Dermis blood vessel endothelial cell (primary cell): ENCODE results near the gene DNAJC28. TPM values are rescaled to one million over a fixed set of nuclear protein-coding genes. Genes with fewer than 3 reads are reported as not detected.
"Not testable (repeated sequence)": the region's sequence is repeated elsewhere in the genome, so short reads cannot be mapped to it uniquely, and the experiment has no call there.

Experiments
- DNase-seq: peaks from one replicate; pipeline ENCODE4 v3.0.0; 2010
- total RNA-seq: library from RNA; depleted of rRNA; stranded (reverse); fragments of >200 nt; gene quantifications from 2 replicates; pipeline ENCODE4 v1.2.3, GENCODE V29; 2014

Gene DNAJC28
- total RNA-seq, 1 donor from 2014 or later, result 2.6 TPM

DNA sequence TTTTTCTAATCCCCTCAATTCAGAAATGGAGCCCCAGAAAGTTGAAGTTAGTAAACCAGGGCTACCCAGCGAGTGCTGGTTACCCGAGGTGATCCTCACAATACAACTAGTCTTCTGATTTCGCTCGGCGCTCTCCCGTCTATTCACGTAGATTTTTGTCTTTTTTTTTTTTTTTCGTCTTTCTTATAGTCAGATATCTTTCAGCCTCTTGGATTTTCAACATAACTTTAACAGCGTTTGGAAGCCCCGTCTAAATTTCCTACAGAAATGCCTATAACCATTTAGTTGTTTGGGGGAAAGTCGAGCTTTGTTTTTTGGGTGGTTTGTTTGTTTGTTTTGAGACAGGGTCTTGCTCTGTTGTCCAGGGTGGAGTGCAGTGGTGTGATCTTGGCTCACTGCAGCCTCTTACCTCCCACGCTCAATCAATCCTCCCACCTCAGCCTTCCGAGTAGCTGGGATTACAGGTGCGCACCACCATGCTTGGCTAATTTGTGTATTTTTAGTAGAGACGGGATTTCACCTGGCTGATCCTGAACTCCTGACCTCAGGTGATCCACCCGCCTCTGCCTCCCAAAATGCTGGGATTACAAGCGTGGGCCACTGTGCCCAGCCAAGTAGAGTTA, 10.9 kb downstream of the DNAJC28 start:
- no peak for DNase-seq

DNA sequence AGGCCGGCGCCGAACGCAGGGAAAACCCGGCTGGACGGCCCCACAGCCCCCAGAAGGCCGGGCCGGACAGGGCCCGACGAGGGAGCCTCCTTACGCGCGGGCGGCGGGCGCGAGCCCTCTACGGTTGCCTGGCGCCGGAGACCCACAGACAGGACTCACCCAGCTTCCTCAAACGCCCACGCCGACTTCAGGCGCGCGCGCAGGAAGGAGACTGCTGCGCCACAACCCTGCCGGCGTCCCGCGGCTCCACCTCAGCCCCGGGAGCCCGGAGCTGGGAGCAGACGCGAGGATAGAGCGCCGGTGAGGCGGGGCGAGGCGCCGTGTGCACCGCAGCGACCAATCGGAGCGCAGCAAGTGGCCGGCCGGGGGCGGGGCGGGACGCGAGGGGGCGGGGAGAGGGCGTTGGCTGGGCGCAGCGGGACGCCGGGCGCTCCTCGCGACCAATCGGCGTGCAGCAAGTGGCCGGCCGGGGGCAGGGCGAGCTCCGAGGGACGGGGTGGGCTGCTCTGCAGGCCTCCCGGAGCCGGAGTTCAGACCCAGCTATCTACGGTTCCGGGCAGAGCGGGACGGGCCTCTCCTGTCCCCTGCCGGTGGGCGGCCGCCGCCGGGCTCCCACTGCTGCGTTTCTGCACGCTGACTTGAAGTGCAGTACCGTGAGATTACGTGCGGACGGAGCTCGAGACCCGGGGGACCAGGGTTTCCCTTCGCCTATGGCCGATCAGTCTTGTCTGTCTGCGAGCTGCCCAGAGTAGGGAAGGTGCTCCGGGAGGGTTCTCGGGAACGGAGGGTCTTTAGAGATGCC, 11.6 kb downstream of the DNAJC28 start, which contains the start of gene TMEM50B:
TSS of gene TMEM50B (minus strand) at position 296 of the 802 bp plus-strand sequence. CDS start 11,089 bp downstream, outside the sequence.
- peak; percentile 97 for DNase-seq

GRCh38 chr21:33478935-33479678, 12.4 kb downstream of the DNAJC28 start:
- DNase-seq, result peak; percentile 50

- DNase-seq, result no peak
Measured at GRCh38 chr21:33478182-33478581, 13.3 kb downstream of the DNAJC28 start.

DNA sequence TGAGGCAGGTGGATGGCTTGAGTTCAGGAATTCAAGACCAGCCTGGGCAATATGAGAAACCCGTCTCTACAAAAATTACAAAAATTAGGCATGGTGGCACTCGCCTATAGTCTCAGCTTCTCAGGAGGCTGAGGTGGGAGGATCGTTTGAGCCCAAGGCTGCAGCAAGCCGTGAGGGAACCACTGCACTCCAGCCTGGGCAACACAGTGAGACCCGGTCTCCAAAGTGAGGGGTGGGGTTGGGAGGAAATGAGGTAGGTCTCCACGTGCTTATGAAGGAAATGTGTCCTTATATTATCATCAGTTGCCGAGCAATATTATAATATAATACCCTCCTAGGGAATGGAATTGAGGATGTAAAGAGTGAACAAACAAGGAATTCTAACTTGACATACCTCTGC, 14.4 kb downstream of the DNAJC28 start:
- no peak for DNase-seq

GRCh38 chr21:33473344-33473743, 18.2 kb downstream of the DNAJC28 start:
- no peak for DNase-seq

- no peak for DNase-seq
Measured at GRCh38 chr21:33470701-33471100, 20.8 kb downstream of the DNAJC28 start.

DNA sequence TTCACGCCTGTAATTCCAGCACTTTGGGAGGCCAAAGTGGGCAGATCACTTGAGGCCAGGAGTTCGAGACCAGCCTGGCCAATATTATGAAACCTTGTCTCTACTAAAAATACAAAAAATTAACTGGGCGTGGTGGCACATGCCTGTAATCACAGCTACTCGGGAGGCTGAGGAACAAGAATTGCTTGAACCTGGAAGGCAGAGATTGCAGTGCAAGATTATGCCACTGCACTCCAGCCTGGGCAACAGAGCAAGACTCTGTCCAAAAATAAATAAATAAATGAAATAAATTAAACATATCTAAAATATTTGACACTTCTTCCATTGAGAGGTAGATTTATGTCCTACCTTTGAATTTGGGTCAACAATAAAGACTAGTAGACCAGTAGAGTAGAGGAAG, 22.3 kb downstream of the DNAJC28 start:
- DNase-seq, result not testable (repeated sequence)

DNA sequence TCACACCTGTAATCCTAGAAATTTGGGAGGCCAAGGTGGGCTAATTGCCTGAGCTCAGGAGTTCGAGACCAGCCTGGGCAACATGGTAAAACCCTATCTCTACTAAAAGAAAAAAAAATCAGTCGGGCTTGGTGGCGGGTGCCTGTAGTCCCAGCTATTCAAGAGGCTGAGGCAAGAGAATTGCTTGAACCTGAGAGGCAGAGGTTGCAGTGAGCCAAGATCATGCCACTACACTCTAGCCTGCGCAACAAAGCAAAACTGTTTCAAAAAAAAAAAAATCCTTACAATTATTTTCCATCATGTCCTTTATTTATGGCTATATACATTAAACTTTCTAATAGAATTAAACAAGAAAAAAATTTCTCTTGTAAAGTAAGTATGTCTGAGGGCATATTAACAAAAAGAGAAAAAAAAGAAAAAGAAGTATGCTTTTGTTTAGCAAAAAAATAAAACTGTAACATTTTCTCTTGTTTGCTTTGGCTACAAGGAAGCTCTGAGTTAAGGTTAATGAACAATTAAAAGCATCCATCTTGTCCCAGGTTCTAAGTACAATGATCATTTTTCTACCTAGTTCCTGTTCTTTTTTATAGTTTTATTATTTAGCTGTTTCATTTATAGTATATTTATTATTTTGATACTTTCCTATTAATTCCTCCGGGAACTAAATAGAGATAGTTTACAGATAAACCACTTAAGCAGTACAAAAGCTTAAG, 29.8 kb downstream of the DNAJC28 start:
- no peak for DNase-seq

- DNase-seq, result no peak
Measured at GRCh38 chr21:33458861-33459260, 32.7 kb downstream of the DNAJC28 start.

DNA sequence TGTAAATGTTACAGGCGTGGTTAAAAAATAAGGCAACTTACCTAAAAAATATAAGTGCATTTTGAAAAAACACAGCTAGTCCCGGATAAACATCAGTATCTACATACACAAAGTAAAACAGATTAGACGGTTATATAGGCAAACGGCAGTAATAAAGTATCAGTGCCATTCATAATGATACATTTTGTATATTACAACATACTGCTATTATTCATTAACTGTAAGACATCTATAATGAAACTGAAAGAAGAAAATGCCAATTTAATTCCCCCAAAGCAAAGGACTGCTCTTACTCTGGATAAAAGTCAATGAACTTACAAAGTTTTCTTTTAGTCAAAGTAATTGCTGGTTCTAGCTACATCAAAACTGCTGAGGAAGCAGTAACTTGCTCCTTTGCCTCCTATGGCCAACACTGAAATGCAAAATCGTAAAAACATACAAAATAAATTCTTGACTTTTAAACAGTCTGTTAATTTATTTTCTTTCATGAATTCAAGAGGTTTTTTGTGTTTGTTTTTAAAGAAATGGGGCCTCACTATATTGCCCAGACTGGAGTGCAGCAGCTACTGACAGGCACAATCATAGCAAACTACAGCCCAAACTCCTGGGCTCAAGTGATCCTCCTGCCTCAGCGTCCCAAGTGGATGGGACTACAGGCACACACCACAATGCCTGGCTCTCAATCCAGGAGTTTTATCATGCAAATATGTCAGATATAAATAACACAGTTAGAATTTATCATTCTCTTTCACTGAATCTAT, 35.6 kb downstream of the DNAJC28 start:
- no peak for DNase-seq

GRCh38 chr21:33452362-33452761, 39.2 kb downstream of the DNAJC28 start:
- no peak for DNase-seq

DNA sequence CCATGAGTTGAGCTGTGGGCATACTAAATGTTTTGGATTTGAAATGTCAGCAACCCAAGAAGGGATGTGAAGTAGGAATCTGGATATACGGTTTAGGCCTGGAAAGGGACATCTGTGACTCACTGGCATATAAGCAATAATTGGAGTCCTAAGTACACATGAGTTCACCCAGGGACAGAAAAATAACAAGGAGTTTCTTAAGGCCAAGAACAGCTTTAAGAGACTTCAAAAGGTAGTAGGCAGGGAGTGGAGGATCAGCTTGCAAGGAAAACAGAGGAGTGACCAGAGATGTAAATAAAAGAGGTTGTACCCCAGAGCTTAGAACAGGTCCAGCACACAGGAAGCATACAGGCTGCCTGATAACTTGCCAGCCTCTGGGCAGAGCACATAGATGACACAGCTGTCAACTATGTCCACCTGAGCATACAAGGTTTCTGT, 39.9 kb downstream of the DNAJC28 start:
- DNase-seq, result no peak

- DNase-seq, result no peak
Measured at GRCh38 chr21:33449616-33450015, 41.9 kb downstream of the DNAJC28 start.

DNA sequence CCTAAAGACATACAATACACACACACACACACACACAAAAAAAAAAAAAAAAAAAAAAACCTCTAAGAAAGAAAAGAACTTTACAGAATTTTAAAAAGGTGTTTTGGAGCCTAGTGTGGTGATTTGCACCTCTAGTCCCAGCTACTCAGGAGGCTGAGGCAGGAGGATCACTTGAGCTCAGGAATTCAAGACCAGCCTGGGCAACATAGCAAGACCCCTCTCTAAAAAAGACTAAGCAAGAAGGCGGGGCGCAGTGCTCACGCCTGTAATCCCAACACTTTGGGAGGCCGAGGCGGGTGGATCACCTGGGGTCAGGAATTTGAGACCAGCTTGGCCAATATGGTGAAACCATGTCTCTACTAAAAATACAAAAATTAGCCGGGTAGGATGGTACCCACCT, 44.9 kb downstream of the DNAJC28 start:
- not testable (repeated sequence) for DNase-seq

DNA sequence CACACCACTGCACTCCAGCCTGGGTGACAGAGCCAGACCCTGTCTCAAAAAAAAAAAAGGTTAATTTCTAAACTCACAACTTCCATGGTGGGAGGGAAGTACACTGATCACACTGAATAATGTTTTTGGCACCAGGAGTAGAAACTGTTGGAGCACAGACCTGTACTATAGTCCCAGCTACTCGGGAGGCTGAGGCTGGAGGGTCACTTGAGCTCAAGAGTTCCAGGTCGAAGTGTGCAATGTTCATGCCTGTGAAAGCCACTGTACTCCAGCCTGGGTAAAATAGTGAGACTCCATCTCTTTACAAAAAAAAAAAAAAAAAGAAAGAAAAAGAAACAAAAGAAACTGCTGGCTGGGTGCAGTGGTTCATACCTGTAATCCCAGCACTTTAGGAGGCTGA, 47.0 kb downstream of the DNAJC28 start:
- DNase-seq, result no peak

DNA sequence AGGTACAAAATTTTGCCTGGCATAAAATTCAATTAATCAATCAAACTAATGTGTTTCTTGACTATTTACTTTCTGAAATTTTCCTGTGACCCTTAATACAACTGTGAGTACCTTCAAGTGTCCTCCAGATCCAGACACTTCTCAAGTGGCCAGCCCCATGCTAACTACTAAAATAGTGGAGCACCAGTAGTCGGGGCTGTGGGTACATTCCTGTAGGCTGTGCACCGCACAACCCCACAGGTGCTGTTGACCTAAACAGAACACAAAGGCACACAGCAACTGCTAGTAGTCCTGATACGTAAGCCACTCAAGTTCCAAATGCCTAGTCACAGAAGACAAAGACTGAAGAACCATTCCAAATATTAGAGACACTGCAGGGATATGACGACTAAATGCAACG, 48.3 kb downstream of the DNAJC28 start:
- no peak for DNase-seq

- peak; percentile 23 for DNase-seq
Measured at GRCh38 chr21:33441489-33442477, 49.7 kb downstream of the DNAJC28 start.
